ENCODE results near the gene SATB2.

Gene SATB2

DNA sequence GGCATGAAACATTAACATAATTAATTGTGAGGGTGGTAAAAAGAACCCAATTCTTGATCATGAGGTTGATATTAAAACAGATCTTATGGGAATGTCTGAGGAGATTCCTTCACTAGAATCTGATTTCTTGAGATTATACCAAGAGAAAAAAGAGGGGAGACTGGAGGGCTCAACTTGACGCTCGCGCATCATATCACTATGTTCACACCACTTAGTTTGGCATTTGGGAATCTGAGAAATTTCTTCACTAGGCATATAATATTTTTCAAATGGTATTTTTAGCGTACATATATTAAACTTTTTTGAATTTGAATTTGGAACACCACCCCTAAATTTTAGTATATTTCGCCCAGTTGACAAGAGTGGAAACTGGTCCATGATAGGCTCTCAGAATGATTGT lies 140.1 kb downstream of the SATB2 start:
- DNase-seq, result no peak

DNA sequence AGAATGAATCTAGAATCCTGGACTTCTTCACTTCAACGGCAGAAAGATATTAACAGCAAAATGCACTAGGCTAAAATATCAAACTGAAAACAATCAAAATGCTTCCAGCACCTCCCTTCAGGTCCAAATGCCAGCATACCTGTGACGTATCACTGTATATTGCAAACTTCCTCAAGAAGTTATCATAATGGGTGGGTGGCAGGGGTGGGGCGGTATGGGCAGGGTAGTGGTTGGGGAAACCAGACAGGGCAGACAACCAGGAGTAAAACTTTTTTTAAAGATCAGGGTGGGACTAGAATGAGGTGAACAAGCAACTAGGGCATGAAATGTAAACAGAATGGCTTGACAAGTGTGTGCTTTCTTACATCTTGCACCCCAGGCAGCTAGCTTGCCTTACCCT lies 140.9 kb downstream of the SATB2 start:
- DNase-seq, result no peak

DNA sequence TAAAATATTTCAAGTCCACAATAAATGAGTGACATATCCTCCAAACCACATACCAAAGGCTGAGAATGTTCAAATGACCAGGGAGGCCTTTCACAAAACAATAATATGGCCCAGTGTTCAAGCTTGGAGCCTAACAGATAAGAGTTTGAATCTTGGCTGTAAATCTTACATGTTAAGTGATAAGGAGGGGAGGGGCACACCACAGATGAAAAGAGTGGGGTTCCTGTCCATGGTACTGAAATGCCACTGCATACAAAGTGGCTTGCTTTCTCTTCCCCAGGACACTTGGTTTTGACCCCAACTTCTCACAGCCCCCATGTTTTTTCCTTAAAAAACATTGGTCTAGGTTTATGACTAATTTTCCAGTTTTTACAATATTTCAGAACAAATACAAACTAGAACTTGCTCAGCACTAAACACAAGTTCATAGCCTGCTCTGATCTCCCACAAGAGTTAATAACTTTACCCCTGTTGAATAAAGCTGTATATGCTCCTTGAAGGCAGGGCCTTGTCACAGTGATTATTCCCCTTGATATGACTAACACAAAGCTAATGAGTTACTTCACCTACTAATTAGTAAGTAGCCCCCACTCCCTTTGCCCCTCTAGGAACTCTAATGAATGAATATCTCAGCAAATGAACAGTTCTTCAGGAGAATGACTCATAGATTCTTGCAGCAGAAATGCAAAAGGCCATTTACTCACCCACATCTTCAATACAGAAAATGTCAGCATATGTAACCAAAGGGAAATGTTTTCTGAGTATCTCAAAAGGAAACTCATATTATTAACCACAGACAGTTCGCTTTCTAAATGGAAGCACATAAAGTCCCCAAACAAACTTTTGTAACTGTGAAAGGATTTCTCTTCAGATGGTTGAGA lies 142.2 kb downstream of the SATB2 start:
- no peak for DNase-seq

DNA sequence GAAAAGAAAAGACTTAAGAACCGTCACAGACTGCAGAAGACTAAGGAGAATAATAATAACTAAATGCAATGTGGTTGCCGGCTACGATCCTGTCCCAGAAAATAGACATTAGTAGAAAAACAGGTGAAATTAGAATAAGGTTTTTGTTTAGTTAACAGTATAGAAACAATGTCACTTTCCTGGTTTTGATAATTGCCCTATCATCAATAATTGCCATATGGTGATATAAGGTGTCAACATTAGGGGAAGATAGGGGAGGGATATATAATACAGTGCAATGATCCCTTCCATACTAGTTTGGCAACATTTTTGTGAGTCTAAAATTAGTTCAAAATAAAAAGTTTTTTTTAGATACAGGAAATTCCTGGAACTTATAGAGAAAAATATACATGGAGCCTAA lies 144.8 kb downstream of the SATB2 start:
- DNase-seq, result no peak

DNA sequence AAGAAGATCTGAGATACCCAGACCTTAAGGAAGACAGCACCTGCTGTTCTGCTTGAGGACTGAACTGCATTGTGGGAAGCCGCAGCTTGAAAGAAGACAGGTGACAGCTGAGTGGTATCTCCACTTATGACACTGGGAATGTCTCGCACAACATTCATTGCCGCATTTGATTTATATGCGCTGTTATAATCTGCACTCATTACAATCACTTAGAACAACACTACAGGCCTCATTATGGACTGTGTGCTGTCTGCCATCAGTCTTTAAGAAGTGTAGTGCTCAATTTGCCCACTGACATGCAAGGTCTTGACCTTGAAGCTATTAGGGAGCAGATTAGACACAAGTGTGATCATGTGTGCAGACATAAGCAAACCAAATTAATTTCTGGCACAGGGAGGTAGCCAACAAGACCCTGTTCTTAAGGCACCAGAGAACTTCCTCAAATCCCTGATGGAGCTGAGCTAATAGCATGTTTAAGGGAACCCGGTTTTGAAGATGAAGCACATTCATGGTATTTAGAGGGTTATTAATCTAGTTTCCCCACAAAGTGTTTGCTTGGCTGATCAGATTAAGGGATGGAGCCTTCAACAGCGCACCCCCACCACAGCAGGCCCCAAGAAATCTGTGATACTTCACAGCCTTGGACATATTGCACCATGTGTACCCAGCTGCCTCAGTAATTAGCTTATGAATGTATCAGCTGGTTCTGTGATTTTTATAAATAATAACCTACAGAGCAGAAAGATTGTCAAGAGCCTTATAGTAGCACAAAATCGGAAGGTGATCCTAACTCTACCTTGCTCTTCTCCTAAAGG lies 146.8 kb downstream of the SATB2 start:
- no peak for DNase-seq

DNA sequence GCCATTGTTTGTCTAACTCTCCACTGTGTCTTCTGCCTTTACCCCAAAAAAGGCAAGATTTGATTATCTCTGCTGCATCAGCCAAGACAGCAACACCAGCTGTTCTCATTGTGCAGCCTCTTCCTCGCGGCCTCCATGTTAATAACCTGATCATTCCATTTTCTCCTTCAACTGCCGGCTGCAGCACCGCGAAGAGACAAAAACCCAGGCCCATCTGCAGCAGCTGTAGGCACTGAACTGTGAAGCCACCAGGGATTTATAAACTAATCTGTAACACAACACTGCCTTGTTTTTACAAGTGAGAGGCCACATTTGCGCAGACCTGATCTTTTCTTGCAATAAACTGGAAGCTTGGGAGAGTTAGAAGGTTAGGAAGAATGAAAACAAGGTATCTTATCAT lies 147.8 kb downstream of the SATB2 start:
- no peak for DNase-seq

DNA sequence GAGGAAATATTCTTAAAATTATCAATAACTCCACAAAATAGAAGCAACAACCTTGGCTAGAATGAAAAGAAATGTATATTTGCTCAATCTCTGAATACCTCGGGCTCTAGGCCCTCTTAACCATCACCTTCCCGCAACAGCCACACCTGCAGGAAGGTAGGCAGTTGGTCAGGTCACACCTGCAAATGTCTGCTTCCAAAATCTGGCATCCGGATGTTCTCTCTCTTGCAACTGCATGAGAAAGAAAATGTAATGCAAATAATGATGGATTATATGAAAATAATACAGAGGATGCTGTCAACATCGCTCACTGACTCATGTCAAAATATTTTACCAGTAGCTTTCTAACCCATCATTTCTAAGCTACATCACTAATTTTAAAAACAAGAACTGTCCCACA lies 148.3 kb downstream of the SATB2 start:
- DNase-seq, result no peak

DNA sequence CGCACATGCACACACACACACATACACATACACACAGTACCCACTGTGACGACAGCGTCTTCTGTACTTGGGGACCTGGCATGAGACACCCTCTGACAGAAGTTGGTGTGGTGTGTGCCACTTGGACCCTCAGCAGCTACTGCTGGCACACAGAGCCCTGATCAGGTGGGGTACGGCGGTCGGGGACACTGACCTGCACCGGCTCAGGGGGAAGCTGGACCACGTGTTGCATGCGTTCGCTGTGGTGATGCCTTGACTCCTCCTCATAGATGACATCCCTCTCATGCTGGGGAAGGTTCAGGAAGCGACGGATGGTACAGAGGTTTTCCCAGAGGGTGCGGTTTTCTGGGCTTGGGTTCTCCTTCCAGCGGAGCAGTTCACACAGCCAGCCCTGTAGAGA lies 149.2 kb downstream of the SATB2 start:
- no peak for DNase-seq

DNA sequence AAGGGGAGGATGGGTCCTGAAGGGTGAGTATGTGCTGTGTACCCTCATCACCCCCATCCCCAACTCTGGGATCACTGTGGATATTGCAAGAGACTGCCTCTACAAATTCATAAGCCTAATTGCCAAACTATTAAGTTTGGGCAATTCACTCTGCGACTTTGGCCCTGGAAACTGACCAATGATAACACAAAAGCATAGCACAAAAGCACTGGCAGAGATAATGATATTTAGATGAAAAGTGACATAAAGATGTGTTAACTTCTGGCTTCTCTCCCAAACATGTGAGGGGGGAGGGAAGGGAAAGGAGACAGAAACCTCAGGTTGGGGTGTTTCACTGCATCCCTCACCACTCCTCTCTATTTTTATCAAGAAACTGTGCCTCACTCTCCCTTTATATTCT lies 150.3 kb downstream of the SATB2 start:
- DNase-seq, result no peak

DNA sequence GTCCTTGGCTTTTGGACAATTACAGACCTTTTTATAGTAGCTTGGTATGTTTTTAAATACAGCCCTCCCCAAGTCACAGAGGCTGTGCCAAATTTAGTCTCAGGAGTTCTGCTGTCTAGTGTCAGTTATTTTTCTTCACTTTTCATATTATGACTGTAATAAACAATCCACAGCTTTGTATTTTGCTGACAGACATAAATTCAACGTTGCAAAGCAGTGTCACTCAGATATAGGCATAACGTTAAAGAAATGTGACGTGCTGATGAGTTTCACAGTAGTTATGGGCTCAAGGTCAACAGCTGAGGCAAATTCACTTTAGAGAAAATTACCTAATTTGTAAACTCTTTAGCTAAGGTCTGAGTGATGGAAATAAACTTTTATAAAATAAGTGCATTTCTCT lies 151.6 kb downstream of the SATB2 start:
- DNase-seq, result no peak

DNA sequence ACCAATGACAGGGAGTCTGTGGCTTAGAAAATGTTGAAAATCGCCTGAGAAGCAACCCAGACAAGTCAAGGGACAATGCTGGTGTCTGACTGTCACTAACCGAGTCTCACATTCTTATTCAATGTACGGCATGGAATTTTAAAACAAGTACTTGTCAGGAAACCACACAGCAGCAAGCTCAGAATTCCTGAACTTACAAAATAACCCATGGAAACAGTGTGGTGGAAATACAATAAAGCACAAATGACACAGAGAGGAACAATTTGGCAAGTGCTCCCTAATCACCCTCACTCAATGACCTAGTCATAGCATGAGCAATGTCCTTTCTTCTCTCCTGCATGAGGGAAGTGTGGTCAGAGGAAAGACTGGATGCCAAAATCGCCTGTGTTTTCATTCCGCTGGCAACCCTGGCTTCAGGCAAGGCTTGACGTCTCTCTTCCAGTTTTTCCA lies 154.0 kb downstream of the SATB2 start:
- DNase-seq, result no peak

DNA sequence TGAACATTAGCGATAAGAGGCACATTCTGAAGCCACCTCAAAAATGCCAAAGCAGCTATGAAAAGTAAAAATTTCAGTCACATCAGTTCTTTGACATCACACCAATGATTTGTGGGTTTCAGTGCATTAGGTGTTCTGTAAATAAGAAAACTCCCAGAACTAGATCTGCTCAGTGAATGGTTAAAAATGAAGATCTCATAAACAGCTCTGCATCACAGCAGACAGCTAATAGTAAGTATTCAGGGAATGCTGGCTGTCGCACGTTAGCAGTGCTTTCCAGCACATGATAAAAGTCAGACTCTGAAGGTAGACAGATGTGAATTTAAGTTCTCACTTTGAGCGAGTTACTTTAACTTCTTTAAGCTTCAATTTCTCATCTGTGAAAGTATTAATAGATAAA lies 154.9 kb downstream of the SATB2 start:
- no peak for DNase-seq

DNA sequence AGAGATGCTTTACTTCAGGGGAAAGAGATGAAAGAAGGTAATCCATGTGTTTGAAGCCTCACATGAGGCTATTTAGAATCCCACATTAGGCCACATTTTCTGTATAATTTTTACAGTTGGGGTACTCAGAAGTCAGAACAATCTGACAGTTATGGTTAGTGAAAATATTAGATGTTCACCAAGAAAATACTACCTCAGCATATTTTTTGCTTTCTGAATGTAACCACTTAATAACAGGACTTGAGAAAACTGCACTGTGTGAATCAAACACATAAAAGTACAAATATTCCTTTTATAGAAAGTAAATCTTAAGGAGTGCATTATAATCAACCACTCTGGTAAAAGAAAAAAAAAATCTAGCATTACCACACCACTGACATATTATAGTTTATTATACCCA lies 169.3 kb downstream of the SATB2 start:
- DNase-seq, result no peak

DNA sequence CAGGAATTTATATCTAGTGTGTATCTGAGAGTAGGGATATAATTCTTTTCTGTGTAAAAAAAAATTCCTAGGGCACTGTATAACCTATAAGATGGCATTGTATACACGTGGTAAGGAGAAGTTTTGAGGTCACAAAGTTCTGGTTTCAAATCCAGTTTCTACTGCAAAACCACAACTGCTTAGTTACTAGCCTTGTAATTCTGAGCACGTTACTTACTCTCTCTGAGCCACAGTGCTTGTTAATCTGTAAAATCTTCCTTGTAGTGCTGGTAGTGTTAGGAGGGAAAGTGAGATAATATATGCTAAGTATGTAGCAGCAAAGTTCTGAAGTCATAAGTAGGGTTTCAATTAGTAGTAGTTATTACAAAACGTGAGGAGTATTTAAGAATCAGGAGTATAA lies 175.4 kb downstream of the SATB2 start:
- DNase-seq, result no peak

DNA sequence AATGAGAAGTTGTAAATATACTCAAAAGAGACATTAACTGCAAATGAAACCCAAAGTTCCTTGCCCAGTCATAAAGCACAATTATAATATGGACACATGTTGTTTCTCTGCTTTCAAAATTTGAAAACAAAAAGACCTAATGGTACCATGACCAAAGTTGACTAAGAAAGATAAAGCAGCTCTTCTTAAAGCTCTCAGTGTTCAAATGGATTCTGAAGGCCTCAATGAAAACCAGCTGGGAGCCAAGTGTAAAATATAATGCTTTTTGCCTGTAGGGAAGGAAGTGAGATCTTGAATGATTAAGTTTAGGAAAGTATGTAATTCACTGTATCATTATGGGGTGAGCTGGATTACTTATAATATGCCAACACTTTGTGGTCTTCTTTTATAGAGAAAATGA lies 178.6 kb downstream of the SATB2 start:
- DNase-seq, result no peak

DNA sequence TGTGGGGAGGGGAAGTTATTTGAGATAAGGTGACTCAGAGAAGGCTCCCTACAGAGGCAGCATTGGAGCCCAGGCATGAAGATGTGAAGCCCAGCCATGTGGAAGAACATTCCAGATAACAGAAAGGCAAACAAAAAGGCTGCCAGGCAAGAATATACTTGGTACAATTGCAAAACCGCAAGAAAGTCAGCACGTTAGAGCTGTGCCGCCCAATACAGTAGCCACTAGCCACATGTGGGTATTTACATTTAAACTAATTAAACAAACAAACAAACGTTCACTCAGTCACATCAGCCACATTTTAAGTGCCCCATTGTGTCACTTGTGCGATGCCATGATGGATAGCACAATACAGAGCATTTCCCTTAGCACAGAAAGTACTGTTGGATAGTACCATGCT lies 179.6 kb downstream of the SATB2 start:
- DNase-seq, result no peak

DNA sequence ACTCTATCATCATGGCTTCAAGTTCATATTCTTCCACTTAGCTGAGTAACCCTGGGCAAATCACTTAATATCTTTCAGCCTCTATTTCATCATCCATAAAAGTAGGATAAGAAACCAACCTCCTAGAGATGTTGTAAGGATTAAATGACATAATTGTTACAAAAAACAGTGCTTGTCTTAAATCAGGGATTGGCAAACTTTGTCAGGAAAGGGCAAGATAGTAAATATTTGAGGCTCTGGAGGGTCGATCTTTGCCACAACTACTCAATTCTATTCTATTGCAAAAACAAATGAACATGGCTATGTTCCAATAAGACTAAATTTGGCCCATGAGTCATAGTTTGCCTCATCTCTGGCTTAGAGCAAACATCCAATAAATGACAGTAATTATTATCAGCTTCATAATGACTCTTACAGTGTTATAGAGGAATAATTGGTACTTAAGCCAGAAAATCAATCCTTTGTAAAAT lies 184.7 kb downstream of the SATB2 start:
- DNase-seq, result no peak

DNA sequence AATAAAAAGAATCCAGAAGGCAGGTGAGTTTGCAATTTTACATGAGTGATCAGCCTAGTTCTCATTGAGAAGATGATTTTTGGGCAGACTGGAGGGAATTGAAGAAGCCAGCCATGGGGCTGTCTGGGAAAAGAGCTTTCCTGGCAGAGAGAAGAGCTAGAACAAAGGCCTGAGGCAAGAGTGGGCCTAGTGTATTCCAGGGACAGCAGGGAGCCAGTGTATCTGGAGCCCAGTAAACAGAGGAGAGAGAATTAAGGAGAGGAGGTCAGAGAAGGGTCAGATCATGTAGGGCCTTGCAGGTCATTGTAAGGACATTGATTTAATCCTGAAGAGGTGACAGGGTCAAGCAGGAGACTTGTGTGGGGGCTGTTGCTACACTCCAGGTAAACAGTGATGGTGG lies 195.8 kb downstream of the SATB2 start:
- no peak for DNase-seq

DNA sequence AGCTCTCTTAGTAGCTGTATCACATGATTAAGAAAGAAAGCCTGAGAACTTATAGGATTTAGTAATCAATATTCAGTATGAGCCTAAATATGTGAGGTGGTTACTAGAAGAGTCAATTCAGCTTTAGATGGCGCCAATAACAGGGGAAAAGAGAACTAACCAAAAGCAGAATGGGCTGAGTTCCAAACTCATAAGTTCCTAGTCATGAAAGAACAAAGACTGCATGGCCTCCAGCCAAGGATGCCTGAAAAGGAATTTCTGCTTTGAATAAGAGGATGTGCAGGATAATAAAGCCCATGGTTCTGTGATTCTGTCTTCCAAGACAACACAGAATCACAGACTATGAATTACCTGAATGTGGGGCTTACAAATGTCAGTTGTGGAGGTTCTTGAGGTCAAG lies 196.5 kb downstream of the SATB2 start:
- no peak for DNase-seq

DNA sequence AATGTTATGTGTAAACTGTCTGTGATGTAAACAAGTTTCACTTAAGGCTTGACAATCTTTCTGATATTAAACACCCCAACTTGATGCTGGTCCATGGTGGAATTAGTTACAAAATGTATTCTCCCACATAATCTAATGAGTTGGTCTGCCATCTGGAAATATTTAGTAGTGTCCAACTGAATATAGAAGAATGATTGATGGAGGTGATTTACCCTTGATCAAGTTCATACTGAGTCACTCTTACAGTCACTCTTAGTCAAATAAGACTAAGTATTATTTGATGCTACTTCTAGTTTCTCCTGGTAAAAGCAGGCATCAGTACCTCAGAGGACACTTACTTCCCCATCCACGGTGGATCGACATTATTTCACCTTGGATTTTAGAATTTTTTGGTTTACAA lies 198.1 kb downstream of the SATB2 start:
- no peak for DNase-seq

DNA sequence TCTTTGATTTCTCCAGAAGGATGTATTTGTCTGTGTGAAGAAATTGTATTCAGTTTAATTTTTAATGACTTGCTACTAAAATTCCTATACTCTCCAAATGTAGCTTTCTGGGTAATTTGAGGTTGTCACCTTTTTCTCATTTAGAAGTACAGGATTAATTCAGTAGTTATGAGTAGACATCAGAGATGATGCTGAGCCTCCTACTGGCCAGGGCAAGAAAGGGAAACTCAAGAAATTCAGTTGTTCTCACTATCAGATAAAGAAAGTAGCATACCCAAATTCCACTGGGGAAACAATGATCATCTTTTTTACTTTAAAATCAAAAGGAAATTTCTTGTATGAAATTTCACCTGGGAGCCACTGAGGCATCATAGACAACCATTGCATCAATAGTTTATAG lies 199.4 kb downstream of the SATB2 start:
- DNase-seq, result no peak

DNA sequence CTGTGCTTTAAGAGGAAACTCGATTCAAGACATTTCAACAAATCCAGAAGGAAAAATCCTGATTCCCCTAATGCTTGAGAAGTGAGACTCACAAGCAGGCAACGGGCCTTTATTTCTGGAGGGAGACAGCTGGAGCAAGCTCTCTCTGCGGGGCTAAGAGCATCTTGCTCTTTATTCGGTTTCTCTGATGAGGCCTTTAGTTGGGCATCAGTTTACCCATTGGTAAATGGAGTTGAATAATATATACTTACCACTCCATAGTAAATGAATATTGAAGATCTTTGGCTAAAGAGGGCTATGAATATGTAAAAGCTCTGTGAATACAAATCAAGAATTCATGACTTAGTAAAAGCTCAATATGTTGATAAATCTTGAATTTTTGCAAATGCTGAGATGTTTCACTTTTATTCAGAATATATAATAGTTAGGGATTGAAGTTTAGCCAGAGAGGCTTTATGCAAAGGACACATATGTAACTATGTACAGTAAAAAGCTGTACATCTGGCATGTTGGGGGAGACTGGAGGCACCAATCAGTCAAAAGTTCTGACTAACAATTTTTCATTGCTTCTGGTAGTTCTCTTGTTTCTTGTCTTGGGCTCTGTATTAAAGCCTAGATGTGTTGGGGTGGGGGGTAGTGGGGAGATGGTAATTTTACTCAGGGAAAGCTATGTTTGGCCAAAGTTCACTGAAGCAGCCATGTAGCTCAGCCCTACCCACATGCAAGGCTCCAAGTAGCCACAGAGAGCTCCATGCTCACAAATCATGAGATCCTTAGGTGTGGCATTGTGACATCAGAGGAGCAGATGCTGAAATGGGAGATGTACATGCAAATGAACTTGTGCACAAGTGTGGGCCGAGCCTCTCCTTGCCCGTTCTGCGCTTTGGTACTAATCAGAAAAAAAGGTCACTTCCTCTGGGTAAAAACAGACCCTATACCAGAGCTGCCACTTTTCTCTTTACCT lies 200.2 kb downstream of the SATB2 start:
- DNase-seq, result no peak

DNA sequence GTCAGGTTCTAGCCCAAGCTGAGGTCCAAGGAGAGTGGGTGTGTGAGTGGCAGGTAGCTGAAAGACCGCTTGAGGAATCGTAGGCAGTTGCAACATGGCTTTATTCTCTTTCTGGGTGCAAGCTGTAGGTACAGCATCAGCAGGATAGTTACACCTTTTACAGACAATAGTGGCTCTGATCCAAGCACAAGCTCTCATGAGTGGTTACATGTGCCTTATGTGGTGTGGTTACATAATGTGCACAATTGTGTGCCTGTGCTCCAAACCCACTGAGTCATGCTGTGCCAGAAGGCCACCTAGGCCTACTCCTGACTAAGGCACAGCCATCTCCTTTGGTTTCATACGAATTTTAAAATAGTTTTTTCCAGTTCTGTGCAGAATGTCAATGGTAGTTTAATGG lies 227.6 kb downstream of the SATB2 start:
- no peak for DNase-seq

All from NCI-H774 (cell line).